Mucosa of rectum (tissue), 2 donors: ENCODE results near the gene WSB2.

ENCODE experiments used
- H3K27ac ChIP-seq, 2 donors: one replicate each; pipeline ENCODE4 v1.7.0; 2013; ENCODE audit warnings: inconsistent platforms in 2 of 2, low read depth in 2 of 2, low read length in 2 of 2
- H3K27me3 ChIP-seq, 2 donors: one replicate each; pipeline ENCODE4 v1.7.0; 2013; ENCODE audit warnings: low read length in 2 of 2; ENCODE audit not compliant: control insufficient read depth in 2 of 2, insufficient read depth in 2 of 2
- H3K36me3 ChIP-seq, 2 donors: one replicate each; pipeline ENCODE4 v1.7.0; 2013; ENCODE audit warnings: low read length in 2 of 2; ENCODE audit not compliant: control insufficient read depth in 2 of 2, insufficient read depth in 2 of 2
- H3K4me1 ChIP-seq, 2 donors: one replicate each; pipeline ENCODE4 v1.7.0; 2013; ENCODE audit warnings: low read length in 2 of 2, mild to moderate bottlenecking in 1 of 2; ENCODE audit not compliant: control insufficient read depth in 2 of 2, insufficient read depth in 2 of 2
- H3K4me3 ChIP-seq, 2 donors: one replicate each; pipeline ENCODE4 v1.7.0; 2013; ENCODE audit warnings: low read length in 2 of 2
- H3K9ac ChIP-seq, 2 donors: one replicate each; pipeline ENCODE4 v1.7.0; 2013; ENCODE audit warnings: low read length in 2 of 2, low read depth in 1 of 2, mild to moderate bottlenecking in 1 of 2
- H3K9me3 ChIP-seq, 2 donors: one replicate each; pipeline ENCODE4 v1.7.0; 2013; ENCODE audit warnings: low read length in 2 of 2; ENCODE audit not compliant: control insufficient read depth in 2 of 2
- donor health status: healthy.
- donor health status: Normal muscosa, but diverticular disease.

WSB2 gene

DNA sequence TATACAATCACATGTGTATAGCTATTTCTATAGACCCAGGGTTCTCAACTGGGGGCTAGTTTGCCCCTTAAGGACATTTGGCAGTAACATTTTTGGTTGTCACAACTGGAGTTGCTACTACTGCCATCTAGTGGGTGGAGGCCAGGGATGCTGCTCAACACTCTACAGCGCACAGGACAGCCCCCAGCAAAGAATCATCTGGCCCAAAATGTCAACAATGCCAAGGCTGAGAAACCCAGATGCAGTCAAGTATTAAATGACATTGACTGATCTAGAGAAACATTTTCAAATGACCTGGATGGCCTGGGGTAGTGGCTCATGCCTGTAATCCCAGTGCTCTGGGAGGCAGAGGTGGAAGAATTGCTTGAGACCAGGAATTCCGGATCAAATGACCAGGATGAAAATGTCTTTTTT is 5.8 kb downstream of the WSB2 start:
- Histone ChIP-seq H3K27ac (no peak overlapping the region), H3K9me3 (no peaks in the 10 kb centered on the region), H3K4me3 (no peak overlapping the region), H3K27me3 (no peaks in the 10 kb centered on the region), H3K36me3 (peaks cover 8% of the 10 kb centered on the region in 2 donors), H3K4me1 (peaks cover 19 to 41% of the 10 kb centered on the region in 2 donors), H3K9ac (no peak overlapping the region)

DNA sequence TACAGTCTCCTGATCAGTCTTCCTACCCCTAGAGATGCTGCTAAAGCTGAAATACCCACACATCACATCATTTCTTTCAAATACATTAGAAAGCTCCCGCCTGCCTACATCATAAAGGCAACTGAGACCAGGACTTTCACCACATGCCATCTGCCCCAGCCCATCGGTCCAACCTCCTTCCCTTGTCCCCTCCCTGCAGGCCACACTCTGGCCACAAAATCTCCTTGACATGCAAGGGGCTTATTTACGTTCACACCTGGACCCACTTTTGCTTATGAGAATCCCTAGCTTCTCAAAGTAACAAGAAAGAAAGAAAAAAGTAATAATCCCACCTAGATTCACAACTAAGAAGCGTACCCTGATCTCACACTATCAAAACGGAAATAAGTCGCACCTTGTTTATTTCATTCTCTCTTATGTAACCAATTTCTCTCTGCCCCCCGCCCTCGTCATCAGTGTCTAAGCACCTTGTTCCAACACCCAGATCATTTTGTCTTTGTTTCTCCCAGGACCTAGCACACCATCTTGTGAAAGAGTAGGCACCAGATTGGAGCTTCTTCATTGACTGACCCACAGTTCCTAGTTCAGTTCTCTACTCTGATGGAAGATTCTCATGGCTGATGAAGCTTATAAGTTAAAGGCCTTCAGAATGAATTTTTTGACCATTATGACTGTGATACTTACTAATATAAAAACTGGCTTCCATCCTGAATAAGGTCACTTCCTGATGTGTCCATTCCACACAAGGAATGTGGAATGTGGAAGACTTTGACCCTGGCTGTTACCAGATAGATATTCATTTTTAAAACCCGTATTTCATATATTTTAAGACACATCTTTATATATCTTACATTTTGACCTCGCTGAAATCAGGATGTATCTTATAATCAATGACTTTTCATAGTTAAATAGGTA is 7.7 kb downstream of the WSB2 start:
- H3K4me1 ChIP-seq: peaks cover 13 to 28% of the 10 kb centered on the region in 2 donors
- no peaks in the 10 kb centered on the region for H3K9me3 ChIP-seq
- peak overlapping the region; percentile 79 to 88 for H3K27ac ChIP-seq
- peaks cover 10 to 13% of the 10 kb centered on the region in 2 donors for H3K36me3 ChIP-seq
- no peaks in the 10 kb centered on the region for H3K27me3 ChIP-seq
- H3K9ac ChIP-seq: peak overlapping the region; percentile 34 to 54
- H3K4me3 ChIP-seq: peak overlapping the region; percentile 31 to 53

DNA sequence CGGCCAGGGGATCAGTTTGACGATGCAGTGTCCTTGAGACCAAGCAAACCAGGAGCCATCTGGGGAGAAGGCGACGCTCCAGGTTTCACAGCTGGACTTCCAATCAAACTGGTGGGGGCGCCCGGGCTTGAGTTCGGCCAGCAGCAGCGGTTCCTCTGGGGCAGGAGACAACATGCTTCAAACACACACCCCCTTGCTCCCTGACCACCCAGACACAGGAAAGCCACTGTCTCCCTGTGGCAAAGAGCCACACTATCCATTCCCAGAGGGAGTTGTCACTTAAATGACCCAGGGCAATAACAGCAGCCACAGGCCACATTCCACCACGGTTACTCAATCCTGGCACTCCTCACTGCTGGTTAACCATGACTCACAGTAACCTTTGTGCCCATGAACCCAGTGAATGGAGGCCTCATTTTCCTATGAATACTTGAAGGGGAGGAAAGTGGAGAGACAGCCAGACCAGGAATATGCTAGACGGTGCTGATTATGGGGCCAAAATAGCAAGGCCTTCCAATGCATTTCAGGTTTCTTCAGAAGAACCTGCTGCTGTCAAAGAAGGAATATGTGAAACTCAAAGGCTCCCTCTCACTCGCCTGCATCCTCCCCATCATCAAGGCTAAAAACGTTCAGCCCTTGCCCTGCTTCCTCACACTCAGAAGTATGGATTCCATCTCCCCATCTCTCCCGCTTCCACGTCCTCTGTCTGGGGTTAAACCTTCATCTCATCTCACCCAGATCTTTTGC is 8.5 kb downstream of the WSB2 start:
- Histone ChIP-seq H3K27me3 (no peaks in the 10 kb centered on the region), H3K27ac (peak overlapping the region; percentile 79 to 88), H3K36me3 (peaks cover 10 to 17% of the 10 kb centered on the region in 2 donors), H3K9ac (peak overlapping the region; percentile 64 to 65), H3K4me1 (peaks cover 13 to 28% of the 10 kb centered on the region in 2 donors), H3K9me3 (no peaks in the 10 kb centered on the region), H3K4me3 (peak overlapping the region; percentile 53 to 56)

DNA sequence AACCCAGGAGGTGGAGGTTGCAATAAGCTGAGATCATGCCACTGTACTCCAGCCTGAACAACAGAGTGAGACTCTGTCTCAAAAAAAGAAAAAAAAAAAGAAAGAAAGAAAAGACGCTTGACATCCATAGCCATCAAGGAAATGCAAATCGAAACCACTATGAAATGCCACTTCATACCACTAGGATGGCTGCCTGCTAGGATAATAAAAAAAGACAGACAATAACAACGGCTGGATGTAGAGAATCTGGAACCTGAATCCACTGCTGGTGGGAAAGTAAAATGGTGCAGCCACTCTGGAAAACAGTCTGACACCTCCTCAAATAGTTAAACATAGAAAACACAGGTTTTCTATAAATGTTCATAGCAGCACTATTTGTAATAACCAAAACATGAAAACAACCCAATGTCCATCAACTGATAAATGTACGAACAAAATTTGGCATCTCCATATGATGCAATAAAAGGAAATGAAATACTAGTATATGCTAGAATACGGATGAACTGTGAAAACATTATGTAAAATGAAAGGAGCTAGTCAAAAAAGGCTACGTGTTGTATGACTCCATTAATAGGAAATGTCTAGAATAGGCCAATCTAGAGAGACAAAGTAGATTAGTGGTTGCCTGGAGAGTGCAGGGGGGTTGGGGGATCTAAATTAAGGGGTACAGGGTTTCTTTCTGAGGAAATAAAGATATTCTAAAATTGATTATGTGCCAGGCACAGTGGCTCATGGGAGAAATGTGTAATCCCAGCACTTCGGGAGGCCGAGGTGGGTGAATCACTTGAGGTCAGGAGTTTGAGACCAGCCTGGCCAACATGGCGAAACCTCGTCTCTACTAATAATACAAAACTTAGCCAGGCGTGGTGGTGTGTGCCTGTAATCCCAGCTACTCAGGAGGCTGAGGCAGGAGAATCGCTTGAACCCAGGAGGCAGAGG is 9.7 kb downstream of the WSB2 start:
- H3K27me3 ChIP-seq: no peaks in the 10 kb centered on the region
- peaks cover 14 to 17% of the 10 kb centered on the region in 2 donors for H3K36me3 ChIP-seq
- H3K4me1 ChIP-seq: peaks cover 13 to 25% of the 10 kb centered on the region in 2 donors
- H3K4me3 ChIP-seq: no peak overlapping the region
- H3K27ac ChIP-seq: no peak overlapping the region
- no peaks in the 10 kb centered on the region for H3K9me3 ChIP-seq
- no peak overlapping the region for H3K9ac ChIP-seq

DNA sequence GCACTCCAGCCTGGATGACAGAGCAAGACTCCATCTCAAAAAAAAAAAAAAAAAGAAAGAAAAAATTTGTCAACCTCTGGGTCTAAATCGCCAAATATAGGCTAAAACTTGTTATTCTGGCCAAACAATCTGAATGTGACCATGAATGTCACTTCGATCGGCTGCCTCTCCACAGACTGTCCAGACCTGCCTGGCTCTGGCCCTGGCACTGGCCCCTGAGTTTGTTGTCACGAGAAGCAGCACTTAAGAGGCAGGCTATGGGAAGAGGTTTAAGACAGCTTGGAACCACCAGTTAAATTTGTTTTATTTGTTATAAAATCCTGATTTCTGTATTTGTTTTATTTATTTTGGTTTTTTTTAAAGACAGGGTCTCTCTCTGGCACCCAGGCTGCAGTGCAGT is 14.5 kb downstream of the WSB2 start:
- H3K27me3 ChIP-seq: no peaks in the 10 kb centered on the region
- H3K36me3 ChIP-seq: peaks cover 43 to 48% of the 10 kb centered on the region in 2 donors
- no peak overlapping the region for H3K27ac ChIP-seq
- H3K9me3 ChIP-seq: no peaks in the 10 kb centered on the region
- H3K4me1 ChIP-seq: no peaks in the 10 kb centered on the region
- no peak overlapping the region for H3K9ac ChIP-seq
- no peak overlapping the region for H3K4me3 ChIP-seq

DNA sequence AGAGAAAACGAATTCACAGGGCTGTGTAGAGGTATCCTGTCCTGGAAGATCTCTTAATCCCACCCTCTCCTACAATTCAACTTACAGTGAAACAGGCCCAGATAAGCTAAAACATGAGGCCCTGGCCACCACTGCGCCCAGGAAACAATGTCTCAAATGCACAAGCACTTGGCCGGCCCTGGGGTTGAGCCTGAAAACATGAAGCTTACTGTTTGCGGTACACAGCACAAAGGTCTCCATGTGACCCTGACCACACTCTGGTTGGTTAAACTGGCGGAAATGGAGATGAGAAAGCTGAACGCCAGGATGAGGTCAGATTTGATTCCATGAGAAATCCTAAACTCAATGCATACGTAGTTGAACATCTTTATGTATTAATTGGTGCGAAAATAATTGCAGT is 16.4 kb downstream of the WSB2 start:
- H3K4me1 ChIP-seq: no peaks in the 10 kb centered on the region
- H3K36me3 ChIP-seq: peaks cover 48 to 56% of the 10 kb centered on the region in 2 donors
- H3K27ac ChIP-seq: no peak overlapping the region

DNA sequence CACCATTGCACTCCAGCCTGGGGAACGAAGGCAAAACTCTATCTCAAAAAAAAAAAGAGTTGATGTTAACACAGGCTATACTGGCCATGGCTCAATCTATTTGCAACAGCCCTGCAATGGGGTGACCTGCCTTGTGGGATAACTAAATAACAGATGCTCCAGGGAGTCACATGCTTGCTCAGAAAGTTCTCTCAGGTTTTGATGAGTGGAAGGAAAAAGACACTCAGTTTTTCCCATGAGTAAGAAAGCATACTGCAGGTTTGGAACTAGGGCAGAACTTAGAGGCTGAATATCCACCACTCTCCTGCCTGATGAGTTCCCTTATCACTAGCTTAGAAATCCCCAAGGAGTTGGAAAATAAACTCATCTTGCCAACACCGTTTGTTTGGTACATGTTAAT is 16.9 kb downstream of the WSB2 start:
- no peaks in the 10 kb centered on the region for H3K4me1 ChIP-seq
- peaks cover 53 to 58% of the 10 kb centered on the region in 2 donors for H3K36me3 ChIP-seq
- no peak overlapping the region for H3K4me3 ChIP-seq
- no peaks in the 10 kb centered on the region for H3K9me3 ChIP-seq
- H3K27me3 ChIP-seq: no peaks in the 10 kb centered on the region
- no peak overlapping the region for H3K27ac ChIP-seq
- no peak overlapping the region for H3K9ac ChIP-seq

More for the DNA sequence above, 16.4 kb downstream of the WSB2 start:
- no peak overlapping the region for H3K9ac ChIP-seq
- H3K4me3 ChIP-seq: no peak overlapping the region
- H3K9me3 ChIP-seq: no peaks in the 10 kb centered on the region
- H3K27me3 ChIP-seq: no peaks in the 10 kb centered on the region

DNA sequence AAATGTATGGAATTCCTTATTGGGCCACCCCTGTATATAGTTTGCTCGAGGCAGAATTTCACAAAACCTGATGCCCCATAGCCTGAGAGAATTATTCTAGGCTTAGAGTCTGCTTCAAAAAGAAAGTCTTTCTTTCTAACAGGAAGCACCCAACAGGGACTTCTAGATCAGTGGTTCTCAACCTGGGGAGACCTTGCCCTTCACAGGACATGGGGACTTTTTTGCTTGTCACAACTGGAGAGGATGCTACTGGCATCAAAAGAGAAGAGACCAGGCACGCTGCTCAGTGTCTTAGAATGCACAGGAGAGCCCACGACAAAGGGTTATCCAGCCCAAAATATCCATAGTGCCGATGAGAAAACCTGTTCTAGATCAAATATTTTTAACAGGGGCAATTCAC is 18.9 kb downstream of the WSB2 start:
- Histone ChIP-seq H3K36me3 (peaks cover 64 to 65% of the 10 kb centered on the region in 2 donors), H3K9ac (no peak overlapping the region), H3K27me3 (no peaks in the 10 kb centered on the region), H3K9me3 (no peaks in the 10 kb centered on the region), H3K4me3 (no peak overlapping the region), H3K4me1 (no peaks in the 10 kb centered on the region), H3K27ac (no peak overlapping the region)

DNA sequence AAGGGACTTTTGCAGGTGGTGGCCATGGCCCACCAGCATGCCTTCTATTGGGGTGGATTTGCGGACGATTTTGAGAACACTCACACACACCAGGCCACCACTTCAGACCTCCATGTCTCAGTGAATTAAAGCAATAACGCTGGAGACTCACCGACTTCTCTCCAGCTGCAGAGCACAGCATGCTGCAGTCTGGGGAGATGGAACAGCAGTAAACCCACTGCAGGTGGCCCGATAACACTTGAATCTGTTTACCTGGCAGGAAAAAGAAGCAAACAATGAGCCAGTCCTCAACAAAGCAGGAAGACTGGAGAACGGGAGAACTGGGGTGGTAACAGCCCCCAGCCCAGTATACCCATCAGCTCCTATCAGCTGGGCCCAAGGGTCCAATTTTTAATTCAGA is 22.8 kb downstream of the WSB2 start:
- no peaks in the 10 kb centered on the region for H3K27me3 ChIP-seq
- peaks cover 76 to 83% of the 10 kb centered on the region in 2 donors for H3K36me3 ChIP-seq
- H3K9me3 ChIP-seq: no peaks in the 10 kb centered on the region
- no peak overlapping the region for H3K4me3 ChIP-seq
- no peaks in the 10 kb centered on the region for H3K4me1 ChIP-seq
- H3K9ac ChIP-seq: no peak overlapping the region
- no peak overlapping the region for H3K27ac ChIP-seq
